ENCODE measurements around the gene RAPGEF6. TPM values are rescaled to one million over a fixed set of nuclear protein-coding genes. Genes with fewer than 3 reads are reported as not detected.

RAPGEF6 gene
- total and polyA plus RNA-seq, 2 experiments from 2014 or later: 6.9 to 8.6 TPM

GRCh38 chr5:131563434-131564228, 71.4 kb downstream of the RAPGEF6 start:
- Histone ChIP-seq H3K4me2 (ENCODE audit: unreplicated experiment) (no peak overlapping the region), H3K9me2 (ENCODE audit: insufficient read depth) (no peaks in the 10 kb centered on the region), H3K9ac (no peak overlapping the region), H3K27me3 (replicated peaks; ENCODE audit: insufficient read depth) (no peaks in the 10 kb centered on the region), H3K4me3 (no peak overlapping the region), H3K27ac (no peak overlapping the region), H4K20me1 (ENCODE audit: insufficient read depth) (no peaks in the 10 kb centered on the region), H3K36me3 (ENCODE audit: low read depth) (peaks cover 11% of the 10 kb centered on the region), H3K9me3 (ENCODE audit: low read depth) (no peaks in the 10 kb centered on the region), H3F3A (ENCODE audit: insufficient read depth) (no peaks in the 10 kb centered on the region), H3K4me1 (ENCODE audit: insufficient read depth) (no peaks in the 10 kb centered on the region), H2AFZ (no peak overlapping the region), H3K79me2 (ENCODE audit: insufficient read depth) (peaks cover 46% of the 10 kb centered on the region)
- TF ChIP-seq EZH2phosphoT487 (IDR thresholded peaks at IDR 0.05; ENCODE audit: insufficient read depth, low read depth): no peak
- no peak for TF ChIP-seq EZH2 (IDR thresholded peaks at IDR 0.05; ENCODE audit: insufficient read depth, poor library complexity, severe bottlenecking)
- 91 to 92% methylated on average over 8 of the region's 8 CpGs for WGBS, 2 experiments (ENCODE audit: low coverage in 1 of 2, low lambda C conversion rate in 2 of 2, missing lambda C conversion rate in 2 of 2)
- in situ Hi-C loops (cut with MboI): no loop called here
- no peak for DNase-seq

GRCh38 chr5:131550606-131551005, 84.4 kb downstream of the RAPGEF6 start:
- no peaks in the 10 kb centered on the region for H3K9me2 ChIP-seq (ENCODE audit: insufficient read depth)
- peaks cover 11% of the 10 kb centered on the region; the same call in 1 of the 2 replicates for H3F3A ChIP-seq (ENCODE audit: insufficient read depth)
- H3K4me2 ChIP-seq (ENCODE audit: unreplicated experiment): no peak overlapping the region
- peaks cover 9% of the 10 kb centered on the region for H3K79me2 ChIP-seq (ENCODE audit: insufficient read depth)
- no peak overlapping the region for H3K4me3 ChIP-seq
- WGBS, 2 experiments (ENCODE audit: low coverage in 1 of 2, low lambda C conversion rate in 2 of 2, missing lambda C conversion rate in 2 of 2): 78 to 82% methylated on average over 2 of the region's 2 CpGs
- no peak for TF ChIP-seq EZH2phosphoT487 (IDR thresholded peaks at IDR 0.05; ENCODE audit: insufficient read depth, low read depth)
- no peak for TF ChIP-seq EZH2 (IDR thresholded peaks at IDR 0.05; ENCODE audit: insufficient read depth, poor library complexity, severe bottlenecking)
- DNase-seq: no peak
- H3K27me3 ChIP-seq (replicated peaks; ENCODE audit: insufficient read depth): no peaks in the 10 kb centered on the region
- H3K36me3 ChIP-seq (ENCODE audit: low read depth): no peaks in the 10 kb centered on the region; the same call in 1 of the 2 replicates
- no peaks in the 10 kb centered on the region for H4K20me1 ChIP-seq (ENCODE audit: insufficient read depth)
- H3K9ac ChIP-seq: no peak overlapping the region
- no peaks in the 10 kb centered on the region for H3K9me3 ChIP-seq (ENCODE audit: low read depth)
- in situ Hi-C loops (cut with MboI): no loop called here
- no peak overlapping the region for H2AFZ ChIP-seq
- H3K4me1 ChIP-seq (ENCODE audit: insufficient read depth): peaks cover 18% of the 10 kb centered on the region
- no peak overlapping the region for H3K27ac ChIP-seq

DNA sequence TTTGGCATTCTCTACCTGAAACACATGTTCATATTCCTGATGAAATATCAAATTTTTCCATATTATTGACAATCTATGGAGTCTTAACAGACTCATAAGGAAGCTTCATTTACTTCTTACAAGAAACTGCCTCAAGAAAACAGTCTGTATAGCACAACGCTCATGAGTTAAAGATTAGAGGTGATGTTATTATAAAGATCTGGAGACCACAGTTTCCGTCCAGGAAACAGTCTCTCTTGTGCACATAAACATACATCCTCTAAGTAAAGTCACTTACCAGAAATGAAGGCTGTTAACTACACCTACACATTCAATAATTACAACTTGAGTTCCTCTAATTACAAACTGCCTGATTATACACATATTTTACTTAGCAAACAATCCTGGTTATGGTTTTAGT, 86.9 kb downstream of the RAPGEF6 start:
- WGBS, 2 experiments (ENCODE audit: low coverage in 1 of 2, low lambda C conversion rate in 2 of 2, missing lambda C conversion rate in 2 of 2): 97 to 98% methylated on average over 2 of the region's 2 CpGs
- in situ Hi-C loops (cut with MboI): no loop called here
- no peaks in the 10 kb centered on the region for H3K9me3 ChIP-seq (ENCODE audit: low read depth)
- no peak overlapping the region for H3K9ac ChIP-seq
- no peaks in the 10 kb centered on the region for H3K36me3 ChIP-seq (ENCODE audit: low read depth)
- H3K79me2 ChIP-seq (ENCODE audit: insufficient read depth): peaks cover 9% of the 10 kb centered on the region
- H3K27me3 ChIP-seq (replicated peaks; ENCODE audit: insufficient read depth): no peaks in the 10 kb centered on the region
- peaks cover 21% of the 10 kb centered on the region for H3K4me1 ChIP-seq (ENCODE audit: insufficient read depth)
- TF ChIP-seq EZH2phosphoT487 (IDR thresholded peaks at IDR 0.05; ENCODE audit: insufficient read depth, low read depth) (no peak), EZH2 (IDR thresholded peaks at IDR 0.05; ENCODE audit: insufficient read depth, poor library complexity, severe bottlenecking) (no peak)
- H2AFZ ChIP-seq: no peak overlapping the region
- H4K20me1 ChIP-seq (ENCODE audit: insufficient read depth): no peaks in the 10 kb centered on the region
- no peak overlapping the region for H3K4me2 ChIP-seq (ENCODE audit: unreplicated experiment)
- peaks cover 11% of the 10 kb centered on the region; the same call in 1 of the 2 replicates for H3F3A ChIP-seq (ENCODE audit: insufficient read depth)
- no peak for DNase-seq
- H3K4me3 ChIP-seq: no peak overlapping the region
- no peak overlapping the region for H3K27ac ChIP-seq
- H3K9me2 ChIP-seq (ENCODE audit: insufficient read depth): no peaks in the 10 kb centered on the region

DNA sequence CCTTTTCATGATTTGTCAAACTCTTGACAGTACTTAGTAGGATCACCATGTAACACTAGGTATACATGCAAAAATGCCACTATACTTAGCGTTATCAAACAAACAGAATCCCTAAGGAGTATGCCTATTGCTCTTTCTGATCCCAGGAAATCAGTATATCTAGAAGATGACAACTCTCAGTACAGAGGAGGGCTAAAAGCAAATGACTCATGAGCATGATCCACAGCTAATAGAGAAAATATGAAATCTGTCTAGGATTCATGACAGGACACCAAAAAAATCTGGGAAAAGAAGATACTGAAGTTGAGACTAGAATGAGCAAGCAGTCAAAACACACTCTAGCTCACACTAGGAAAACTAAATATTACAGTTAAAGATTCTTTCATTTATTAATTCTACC, 89.2 kb downstream of the RAPGEF6 start:
- Histone ChIP-seq H3K4me3 (no peak overlapping the region), H3K9me3 (ENCODE audit: low read depth) (no peaks in the 10 kb centered on the region), H3F3A (ENCODE audit: insufficient read depth) (peaks cover 15% of the 10 kb centered on the region; the same call in 1 of the 2 replicates), H3K27me3 (replicated peaks; ENCODE audit: insufficient read depth) (no peaks in the 10 kb centered on the region), H3K4me1 (ENCODE audit: insufficient read depth) (peaks cover 34% of the 10 kb centered on the region), H3K27ac (peak overlapping the region; percentile 50), H2AFZ (no peak overlapping the region), H3K79me2 (ENCODE audit: insufficient read depth) (peaks cover 3% of the 10 kb centered on the region), H3K4me2 (ENCODE audit: unreplicated experiment) (peak overlapping the region; percentile 38), H4K20me1 (ENCODE audit: insufficient read depth) (no peaks in the 10 kb centered on the region), H3K9me2 (ENCODE audit: insufficient read depth) (no peaks in the 10 kb centered on the region), H3K36me3 (ENCODE audit: low read depth) (no peaks in the 10 kb centered on the region), H3K9ac (no peak overlapping the region)
- in situ Hi-C loops (cut with MboI): no loop called here
- DNase-seq: peak; percentile 84
- WGBS, 2 experiments (ENCODE audit: low coverage in 1 of 2, low lambda C conversion rate in 2 of 2, missing lambda C conversion rate in 2 of 2): 75 to 78% methylated on average over 1 of the region's 1 CpG
- TF ChIP-seq EZH2 (IDR thresholded peaks at IDR 0.05; ENCODE audit: insufficient read depth, poor library complexity, severe bottlenecking) (no peak), EZH2phosphoT487 (IDR thresholded peaks at IDR 0.05; ENCODE audit: insufficient read depth, low read depth) (no peak)

Measured in GM23248 (cell line).